Neural progenitor cell (in vitro differentiated cells): ENCODE results near the gene HOXA13. TPM values are rescaled to one million over a fixed set of nuclear protein-coding genes. Genes with fewer than 3 reads are reported as not detected.

ENCODE experiments used
- DNase-seq: peaks from one replicate; pipeline ENCODE4 v3.0.0-alpha.2; 2016; ENCODE audit warnings: low spot score
- H2AFZ ChIP-seq: fragments of 200-600 bp; sonication (generic); replicated peaks from 2 replicates; pipeline ENCODE4 v1.6.1; 2016; ENCODE audit warnings: antibody characterized with exemption
- H3F3A ChIP-seq: fragments of 200-600 bp; sonication (generic); 2 replicates; pipeline ENCODE4 v1.6.1; 2016; ENCODE audit warnings: antibody characterized with exemption, low read depth
- H3K27ac ChIP-seq: fragments of 200-600 bp; sonication (generic); 2 replicates; pipeline ENCODE4 v1.5.1; 2016; ENCODE audit warnings: mild to moderate bottlenecking
- H3K27me3 ChIP-seq: fragments of 200-600 bp; sonication (generic); 2 replicates; pipeline ENCODE4 v1.6.1; 2016; ENCODE audit warnings: mild to moderate bottlenecking, moderate library complexity
- H3K36me3 ChIP-seq: fragments of 200-600 bp; sonication (generic); 2 replicates; pipeline ENCODE4 v1.5.1; 2016
- H3K4me1 ChIP-seq: fragments of 200-600 bp; sonication (generic); 2 replicates; pipeline ENCODE4 v1.6.1; 2016; ENCODE audit warnings: mixed run types
- H3K4me2 ChIP-seq: fragments of 200-600 bp; sonication (generic); 2 replicates; pipeline ENCODE4 v1.6.1; 2016
- H3K4me3 ChIP-seq: fragments of 200-600 bp; sonication (generic); 2 replicates; pipeline ENCODE4 v1.5.1; 2016
- H3K79me2 ChIP-seq: fragments of 200-600 bp; sonication (generic); 2 replicates; pipeline ENCODE4 v1.6.1; 2016; ENCODE audit warnings: low read depth
- H3K9ac ChIP-seq: fragments of 200-600 bp; sonication (generic); 2 replicates; pipeline ENCODE4 v1.6.1; 2016
- H3K9me3 ChIP-seq: fragments of 200-600 bp; sonication (generic); 2 replicates; pipeline ENCODE4 v1.5.1; 2016; ENCODE audit warnings: low read depth
- H4K20me1 ChIP-seq: fragments of 200-600 bp; sonication (generic); 2 replicates; pipeline ENCODE4 v1.6.1; 2016; ENCODE audit warnings: low read depth
- H3K27ac Mint-ChIP-seq: 3 replicates; pipeline ENCODE4 v1.8.0; 2021; ENCODE audit warnings: mixed read lengths
- H3K27me3 Mint-ChIP-seq: 2 replicates; pipeline ENCODE4 v1.8.0; 2022; ENCODE audit warnings: low read depth, mild to moderate bottlenecking, inconsistent platforms, moderate library complexity, mixed read lengths; ENCODE audit not compliant: insufficient read depth
- H3K36me3 Mint-ChIP-seq: 3 replicates; pipeline ENCODE4 v1.8.0; 2021; ENCODE audit warnings: mixed read lengths
- H3K4me1 Mint-ChIP-seq: 3 replicates; pipeline ENCODE4 v1.8.0; 2021; ENCODE audit warnings: mixed read lengths
- H3K4me3 Mint-ChIP-seq: 3 replicates; pipeline ENCODE4 v1.8.0; 2021; ENCODE audit warnings: mild to moderate bottlenecking, moderate library complexity, mixed read lengths
- H3K9me3 Mint-ChIP-seq: 3 replicates; pipeline ENCODE4 v1.8.0; 2020; ENCODE audit warnings: mixed read lengths
- EZH2 ChIP-seq: fragments of 200-600 bp; sonication (generic); IDR thresholded peaks from 2 replicates; pipeline ENCODE4 v1.6.1; 2017; ENCODE audit warnings: antibody characterized with exemption, mild to moderate bottlenecking, moderate library complexity
- EZH2phosphoT487 ChIP-seq: fragments of 200-600 bp; sonication (generic); IDR thresholded peaks from 2 replicates; pipeline ENCODE4 v1.6.1; 2017; ENCODE audit warnings: antibody characterized with exemption
- total RNA-seq: library from RNA; depleted of rRNA; stranded (reverse); fragments of >200 nt; gene quantifications from 2 replicates; pipeline ENCODE4 v1.2.3, GENCODE V29; 2015; ENCODE audit warnings: low replicate concordance
- TF ChIP-seq, protein P1 (sequence below): fragments of 200-600 bp; sonication (generic); IDR thresholded peaks from 2 replicates; pipeline ENCODE4 v1.5.1; 2017; ENCODE audit warnings: antibody characterized with exemption, mild to moderate bottlenecking

The HOXA13 gene
- total RNA-seq, 1 donor from 2014 or later, result not detected

DNA sequence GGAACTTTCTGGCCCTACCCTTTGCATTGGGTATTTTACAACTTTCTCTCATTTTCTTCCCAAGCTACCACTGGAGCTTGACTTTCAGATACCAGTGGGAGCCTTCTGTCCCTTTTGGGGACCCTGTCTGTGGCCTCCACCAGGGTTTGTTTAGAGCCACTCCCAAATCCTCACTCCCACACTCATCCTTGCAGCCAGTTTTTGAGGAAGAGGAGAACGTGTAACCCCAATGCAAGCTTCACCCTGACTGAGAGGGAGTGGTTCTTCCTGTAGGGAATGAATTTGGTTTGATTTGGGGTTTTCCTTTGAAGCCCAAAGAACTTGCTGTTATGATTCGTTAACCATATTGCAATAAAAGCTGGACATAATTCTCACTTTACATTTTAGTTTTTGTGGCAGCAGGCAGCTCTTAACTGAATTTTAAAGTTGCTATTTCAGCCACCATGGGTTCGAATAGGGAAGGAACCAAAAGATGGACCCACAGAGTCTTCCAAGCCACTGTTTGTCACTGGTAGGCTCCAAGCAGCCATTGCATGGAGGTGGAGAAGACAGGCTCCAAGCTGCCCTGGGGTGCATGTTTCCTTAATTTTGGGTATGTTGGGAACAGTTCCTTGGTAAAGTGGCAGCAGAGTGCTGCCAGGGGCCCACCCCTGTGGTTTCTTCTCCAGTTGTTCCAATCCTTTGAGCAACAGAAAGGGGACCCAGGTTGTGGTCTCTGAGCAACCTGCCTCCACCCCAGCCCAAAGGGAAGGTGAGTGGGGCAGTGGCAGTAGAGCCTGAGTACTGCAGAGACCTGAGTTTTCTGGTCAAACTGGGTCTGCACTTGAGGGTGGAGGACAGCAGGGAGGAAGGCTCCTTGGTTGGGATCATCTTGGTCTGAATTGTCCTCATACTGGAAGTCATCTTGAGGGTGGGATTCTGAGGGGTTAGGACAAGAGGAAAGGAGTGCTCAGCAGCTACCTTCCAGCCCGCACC, 47.8 kb upstream of the HOXA13 start:
- no peak for DNase-seq
- Histone ChIP-seq H3K27ac (no peak overlapping the region), H4K20me1 (peaks cover 95% of the 10 kb centered on the region), H3K4me3 (no peak overlapping the region), H3K9ac (no peak overlapping the region), H3K27me3 (peaks cover 100% of the 10 kb centered on the region), H3K9me3 (no peaks in the 10 kb centered on the region), H3K4me2 (no peak overlapping the region), H3K36me3 (no peaks in the 10 kb centered on the region), H3K79me2 (no peaks in the 10 kb centered on the region), H3K4me1 (peaks cover 45% of the 10 kb centered on the region), H3F3A (peaks cover 8% of the 10 kb centered on the region), H2AFZ (no peak overlapping the region)
- H3K4me3 Mint-ChIP-seq, result peak overlapping the region; percentile 33
- H3K9me3 Mint-ChIP-seq, result peaks cover 8% of the 10 kb centered on the region
- peaks cover 1% of the 10 kb centered on the region for H3K36me3 Mint-ChIP-seq
- H3K27ac Mint-ChIP-seq, result no peak overlapping the region
- TF ChIP-seq, protein P1, sequence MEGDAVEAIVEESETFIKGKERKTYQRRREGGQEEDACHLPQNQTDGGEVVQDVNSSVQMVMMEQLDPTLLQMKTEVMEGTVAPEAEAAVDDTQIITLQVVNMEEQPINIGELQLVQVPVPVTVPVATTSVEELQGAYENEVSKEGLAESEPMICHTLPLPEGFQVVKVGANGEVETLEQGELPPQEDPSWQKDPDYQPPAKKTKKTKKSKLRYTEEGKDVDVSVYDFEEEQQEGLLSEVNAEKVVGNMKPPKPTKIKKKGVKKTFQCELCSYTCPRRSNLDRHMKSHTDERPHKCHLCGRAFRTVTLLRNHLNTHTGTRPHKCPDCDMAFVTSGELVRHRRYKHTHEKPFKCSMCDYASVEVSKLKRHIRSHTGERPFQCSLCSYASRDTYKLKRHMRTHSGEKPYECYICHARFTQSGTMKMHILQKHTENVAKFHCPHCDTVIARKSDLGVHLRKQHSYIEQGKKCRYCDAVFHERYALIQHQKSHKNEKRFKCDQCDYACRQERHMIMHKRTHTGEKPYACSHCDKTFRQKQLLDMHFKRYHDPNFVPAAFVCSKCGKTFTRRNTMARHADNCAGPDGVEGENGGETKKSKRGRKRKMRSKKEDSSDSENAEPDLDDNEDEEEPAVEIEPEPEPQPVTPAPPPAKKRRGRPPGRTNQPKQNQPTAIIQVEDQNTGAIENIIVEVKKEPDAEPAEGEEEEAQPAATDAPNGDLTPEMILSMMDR, result no peak
- TF ChIP-seq EZH2, result no peak
- TF ChIP-seq EZH2phosphoT487, result peak; percentile 5
- peaks cover 27% of the 10 kb centered on the region for H3K4me1 Mint-ChIP-seq
- peaks cover 86% of the 10 kb centered on the region for H3K27me3 Mint-ChIP-seq

DNA sequence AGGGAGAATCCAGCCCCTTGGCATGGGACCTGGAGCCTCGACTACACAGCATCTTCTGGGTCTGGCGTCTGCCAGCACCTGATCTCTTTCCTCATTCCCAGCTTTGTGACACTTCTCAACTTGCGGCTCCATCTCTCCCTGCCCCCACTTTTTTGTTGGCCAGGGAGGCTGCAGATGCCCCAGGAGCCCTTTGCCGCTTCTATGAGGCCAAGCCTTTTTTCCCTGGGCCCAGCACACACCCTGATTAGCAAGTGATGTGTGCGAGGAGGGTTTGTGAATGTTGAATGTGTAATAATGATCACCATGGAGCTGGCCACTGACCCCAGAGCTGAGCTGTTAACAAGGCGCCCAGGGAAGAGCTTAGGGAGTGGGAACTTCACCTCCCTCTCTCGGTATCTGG, 47.1 kb upstream of the HOXA13 start:
- H2AFZ ChIP-seq, result no peak overlapping the region
- Mint-ChIP-seq H3K27ac (no peak overlapping the region), H3K27me3 (peaks cover 86% of the 10 kb centered on the region), H3K36me3 (peaks cover 1% of the 10 kb centered on the region), H3K9me3 (peaks cover 8% of the 10 kb centered on the region), H3K4me1 (peaks cover 27% of the 10 kb centered on the region), H3K4me3 (peak overlapping the region; percentile 22)
- H3K4me3 ChIP-seq, result no peak overlapping the region
- H4K20me1 ChIP-seq, result peaks cover 96% of the 10 kb centered on the region
- H3K4me2 ChIP-seq, result no peak overlapping the region
- H3K79me2 ChIP-seq, result no peaks in the 10 kb centered on the region
- H3K4me1 ChIP-seq, result peaks cover 45% of the 10 kb centered on the region
- TF ChIP-seq EZH2phosphoT487, result no peak
- TF ChIP-seq, protein P1, result no peak
- no peak for TF ChIP-seq EZH2
- no peaks in the 10 kb centered on the region for H3K36me3 ChIP-seq
- H3K27ac ChIP-seq, result no peak overlapping the region
- H3F3A ChIP-seq, result peaks cover 13% of the 10 kb centered on the region
- H3K9ac ChIP-seq, result no peak overlapping the region
- DNase-seq, result peak; percentile 34
- peaks cover 100% of the 10 kb centered on the region for H3K27me3 ChIP-seq
- H3K9me3 ChIP-seq, result no peaks in the 10 kb centered on the region

DNA sequence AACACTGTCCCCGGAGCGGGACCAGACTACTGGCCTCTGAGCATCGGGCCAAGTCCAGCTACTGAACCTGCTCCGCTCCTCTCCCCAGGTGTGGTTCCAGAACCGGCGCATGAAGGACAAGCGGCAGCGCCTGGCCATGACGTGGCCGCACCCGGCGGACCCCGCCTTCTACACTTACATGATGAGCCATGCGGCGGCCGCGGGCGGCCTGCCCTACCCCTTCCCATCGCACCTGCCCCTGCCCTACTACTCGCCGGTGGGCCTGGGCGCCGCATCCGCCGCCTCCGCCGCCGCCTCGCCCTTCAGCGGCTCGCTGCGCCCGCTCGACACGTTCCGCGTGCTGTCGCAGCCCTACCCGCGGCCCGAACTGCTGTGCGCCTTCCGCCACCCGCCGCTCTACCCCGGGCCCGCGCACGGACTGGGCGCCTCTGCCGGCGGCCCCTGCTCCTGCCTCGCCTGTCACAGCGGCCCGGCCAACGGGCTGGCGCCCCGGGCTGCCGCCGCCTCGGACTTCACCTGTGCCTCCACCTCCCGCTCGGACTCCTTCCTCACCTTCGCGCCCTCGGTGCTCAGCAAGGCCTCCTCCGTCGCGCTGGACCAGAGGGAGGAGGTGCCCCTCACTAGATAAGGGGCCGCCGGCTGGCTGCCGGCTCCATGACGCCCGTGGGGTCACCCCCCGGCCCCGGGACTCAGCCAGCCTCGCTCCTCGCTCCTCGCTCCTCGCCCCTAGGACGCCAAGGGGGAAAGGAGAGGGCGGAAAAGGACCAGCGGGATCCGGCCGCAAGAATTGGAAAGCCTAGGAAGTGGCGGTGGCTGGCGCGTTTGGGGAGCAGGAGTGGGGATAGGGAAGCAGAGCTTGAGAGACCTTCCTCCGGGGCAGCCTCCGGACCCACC, 46.2 kb upstream of the HOXA13 start:
- Histone ChIP-seq H3K27ac (no peak overlapping the region), H2AFZ (peak overlapping the region; percentile 37), H3K27me3 (peaks cover 100% of the 10 kb centered on the region), H4K20me1 (peaks cover 96% of the 10 kb centered on the region), H3K4me2 (peak overlapping the region; percentile 74), H3K36me3 (no peaks in the 10 kb centered on the region), H3K9ac (no peak overlapping the region), H3K9me3 (no peaks in the 10 kb centered on the region), H3K4me1 (peaks cover 45% of the 10 kb centered on the region), H3K4me3 (peak overlapping the region; percentile 34), H3F3A (peaks cover 17% of the 10 kb centered on the region), H3K79me2 (no peaks in the 10 kb centered on the region)
- peaks cover 1% of the 10 kb centered on the region for H3K36me3 Mint-ChIP-seq
- H3K9me3 Mint-ChIP-seq, result peaks cover 8% of the 10 kb centered on the region
- peak; percentile 70 for DNase-seq
- H3K4me3 Mint-ChIP-seq, result no peak overlapping the region
- H3K27me3 Mint-ChIP-seq, result peaks cover 89% of the 10 kb centered on the region
- peaks cover 31% of the 10 kb centered on the region for H3K4me1 Mint-ChIP-seq
- H3K27ac Mint-ChIP-seq, result no peak overlapping the region
- TF ChIP-seq EZH2phosphoT487 (peak; percentile 94), EZH2 (peak; percentile 98)
- TF ChIP-seq, protein P1, result peak; percentile 24
